Body of pancreas (tissue), 4 donors: Measurements from ENCODE around the gene SLC5A7.

Experiments used
- POLR2A ChIP-seq, 3 donors: fragments of 450-650 bp; IDR thresholded peaks; one replicate each; pipeline ENCODE4 v1.6.1; 2016; ENCODE audit warnings: antibody characterized with exemption in 3 of 3, mild to moderate bottlenecking in 2 of 3
- TF ChIP-seq, protein P1 (sequence below), 7 experiments: fragments of 450-650 bp in 4 of 7; fragments of 200-600 bp in 3 of 7; sonication (generic) in 3 of 7; IDR thresholded peaks; one replicate each; pipeline ENCODE4 v1.5.1; 2016 to 2019; ENCODE audit warnings: antibody characterized with exemption in 7 of 7

DNA sequence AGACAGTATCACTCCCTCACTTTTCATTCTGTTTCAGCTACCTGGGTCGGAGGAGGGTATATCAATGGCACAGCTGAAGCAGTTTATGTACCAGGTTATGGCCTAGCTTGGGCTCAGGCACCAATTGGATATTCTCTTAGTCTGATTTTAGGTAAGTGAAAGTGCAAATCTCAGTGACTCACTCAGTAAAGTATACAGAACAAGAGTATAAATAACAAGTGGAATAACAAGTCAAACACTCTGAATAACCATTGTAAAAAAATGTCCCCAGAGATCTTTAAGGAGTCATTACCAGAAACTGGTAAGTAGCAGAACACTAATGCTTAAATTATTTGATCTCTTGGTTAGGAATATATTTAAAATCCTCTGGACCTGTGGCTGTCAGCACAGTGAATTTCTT, 5.7 kb downstream of the SLC5A7 start:
- TF ChIP-seq, protein P1, sequence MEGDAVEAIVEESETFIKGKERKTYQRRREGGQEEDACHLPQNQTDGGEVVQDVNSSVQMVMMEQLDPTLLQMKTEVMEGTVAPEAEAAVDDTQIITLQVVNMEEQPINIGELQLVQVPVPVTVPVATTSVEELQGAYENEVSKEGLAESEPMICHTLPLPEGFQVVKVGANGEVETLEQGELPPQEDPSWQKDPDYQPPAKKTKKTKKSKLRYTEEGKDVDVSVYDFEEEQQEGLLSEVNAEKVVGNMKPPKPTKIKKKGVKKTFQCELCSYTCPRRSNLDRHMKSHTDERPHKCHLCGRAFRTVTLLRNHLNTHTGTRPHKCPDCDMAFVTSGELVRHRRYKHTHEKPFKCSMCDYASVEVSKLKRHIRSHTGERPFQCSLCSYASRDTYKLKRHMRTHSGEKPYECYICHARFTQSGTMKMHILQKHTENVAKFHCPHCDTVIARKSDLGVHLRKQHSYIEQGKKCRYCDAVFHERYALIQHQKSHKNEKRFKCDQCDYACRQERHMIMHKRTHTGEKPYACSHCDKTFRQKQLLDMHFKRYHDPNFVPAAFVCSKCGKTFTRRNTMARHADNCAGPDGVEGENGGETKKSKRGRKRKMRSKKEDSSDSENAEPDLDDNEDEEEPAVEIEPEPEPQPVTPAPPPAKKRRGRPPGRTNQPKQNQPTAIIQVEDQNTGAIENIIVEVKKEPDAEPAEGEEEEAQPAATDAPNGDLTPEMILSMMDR (IDR thresholded peaks at IDR 0.05) = no peak
- no peak for TF ChIP-seq POLR2A (IDR thresholded peaks at IDR 0.05)
